Stimulated activated CD4-positive, alpha-beta T cell treated with anti-CD3 and anti-CD28 coated beads, TNF-alpha, amount 100 ng/mL, for 4 hours (primary cell): ENCODE data around the gene LYPD3.

ENCODE experiments used
- DNase-seq, 3 experiments: peaks; one replicate each; pipeline ENCODE4 v3.0.0-alpha.2; 2020; ENCODE audit warnings: low read depth in 3 of 3

The LYPD3 gene

DNA sequence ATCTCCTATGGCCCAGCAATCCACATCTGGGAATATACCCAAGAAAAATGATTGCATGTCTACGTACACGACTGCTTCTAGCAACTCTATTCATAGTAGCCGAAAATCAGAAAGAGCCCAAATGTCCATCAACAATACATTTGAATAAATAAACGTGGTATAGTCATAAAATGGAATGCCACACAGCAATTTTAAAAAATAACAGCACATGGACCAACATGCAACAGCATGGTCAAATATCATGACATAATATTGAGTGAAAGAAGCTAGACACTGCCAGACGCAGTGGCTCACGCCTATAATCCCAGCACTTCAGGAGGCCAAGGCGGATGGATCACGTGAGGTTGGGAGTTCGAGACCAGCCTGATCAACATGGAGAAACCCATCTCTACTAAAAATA lies 34.4 kb downstream of the LYPD3 start:
- no peak for DNase-seq

DNA sequence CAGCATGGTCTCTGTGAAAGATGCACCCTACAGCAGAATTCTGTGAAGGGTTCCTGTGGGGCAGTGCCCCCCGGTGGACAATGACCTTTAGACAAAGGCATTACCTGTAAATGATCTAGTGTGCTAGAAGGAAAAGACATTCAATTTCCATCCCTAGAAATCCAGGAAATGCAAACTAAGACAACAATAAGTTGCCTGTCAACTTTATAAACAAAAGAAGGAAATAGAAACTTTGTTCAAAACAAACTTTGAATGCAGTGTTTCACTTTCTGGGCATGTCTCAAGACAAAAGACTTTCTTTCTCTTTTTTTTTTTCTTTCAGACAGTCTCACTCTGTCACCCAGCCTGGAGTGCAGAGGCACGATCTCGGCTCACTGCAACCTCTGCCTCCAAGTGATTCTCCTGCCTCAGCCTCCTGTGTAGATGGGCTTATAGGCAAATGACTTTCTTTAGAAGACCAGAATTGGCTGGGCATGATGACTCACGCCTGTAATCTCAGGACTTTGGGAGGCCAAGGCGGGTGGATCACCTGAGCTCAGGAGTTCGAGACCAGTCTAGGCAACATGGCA lies 35.2 kb downstream of the LYPD3 start:
- DNase-seq: no peak

DNA sequence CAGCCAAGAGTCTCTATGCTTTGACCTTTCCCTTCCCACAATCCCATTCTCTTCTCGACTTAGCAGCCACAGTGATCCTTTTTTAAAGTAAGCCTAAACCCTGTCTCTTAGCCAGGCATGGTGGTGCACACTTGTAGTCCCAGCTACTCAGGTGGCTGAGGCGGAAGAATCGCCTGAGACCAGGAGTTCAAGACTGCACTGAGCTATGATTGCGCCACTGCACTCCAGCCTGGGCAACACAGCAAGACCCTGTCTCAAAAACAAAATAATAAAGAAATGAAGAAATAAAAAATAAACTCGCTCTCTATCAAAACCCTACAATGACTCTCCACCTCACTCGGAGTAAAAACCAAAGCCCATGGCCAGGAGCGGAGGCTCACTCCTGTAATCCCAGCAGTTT lies 36.0 kb downstream of the LYPD3 start:
- DNase-seq: no peak

DNA sequence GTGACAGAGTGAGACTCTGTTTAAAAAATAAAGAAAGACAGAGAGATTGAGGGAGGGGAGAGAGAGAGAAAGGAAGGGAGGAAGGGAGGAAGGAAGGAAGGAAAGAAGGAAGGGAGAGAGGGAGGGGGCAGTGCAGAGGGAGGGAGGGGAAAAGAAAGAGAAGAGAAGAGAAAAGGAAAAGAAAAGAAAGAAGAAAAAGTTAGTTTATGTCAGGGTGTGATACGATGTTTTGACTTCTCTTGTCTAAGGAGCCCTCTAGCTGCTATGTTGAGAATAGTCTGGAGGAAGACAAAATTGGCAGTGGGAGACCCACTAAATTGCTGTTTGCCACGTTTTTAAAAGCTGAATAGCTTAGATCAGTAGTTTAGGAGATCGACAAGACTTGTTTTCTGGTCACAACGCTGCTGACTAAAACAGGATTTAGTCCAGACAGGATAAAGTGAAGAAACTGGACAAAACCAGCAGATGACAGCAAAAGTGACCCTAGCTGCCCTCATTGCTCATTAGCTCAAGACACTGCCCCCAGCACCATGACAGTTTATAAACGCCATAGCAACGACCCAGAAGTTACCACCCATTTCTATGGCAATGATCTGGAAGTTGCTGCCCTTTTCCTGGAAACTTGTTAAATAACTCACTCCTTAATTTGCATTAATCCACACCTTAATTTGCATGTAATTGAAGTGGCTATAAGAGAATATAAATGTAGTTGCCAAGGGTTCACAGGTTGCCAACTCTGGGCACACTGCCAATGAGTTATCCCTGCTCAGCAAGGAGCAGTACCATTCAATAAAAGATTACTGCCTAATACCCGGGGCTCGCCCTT lies 39.6 kb downstream of the LYPD3 start:
- no peak for DNase-seq

DNA sequence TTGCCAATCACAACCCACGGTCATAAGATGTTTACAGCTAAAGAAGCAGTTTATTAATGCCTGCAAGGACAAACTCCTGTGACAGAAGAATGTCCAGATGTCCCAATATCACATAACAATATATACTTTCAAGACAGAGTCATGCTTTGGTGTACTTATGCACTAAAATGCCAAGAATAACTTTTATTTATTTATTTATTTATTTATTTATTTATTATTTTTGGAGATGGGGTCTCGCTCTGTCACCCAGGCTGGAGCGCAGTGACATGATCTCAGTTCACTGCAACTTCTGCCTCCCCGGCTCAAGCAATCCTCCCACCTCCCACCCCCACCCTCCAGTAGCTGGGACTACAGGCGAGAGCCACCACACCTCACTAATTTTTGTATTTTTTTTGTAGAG lies 41.6 kb downstream of the LYPD3 start:
- DNase-seq: no peak

DNA sequence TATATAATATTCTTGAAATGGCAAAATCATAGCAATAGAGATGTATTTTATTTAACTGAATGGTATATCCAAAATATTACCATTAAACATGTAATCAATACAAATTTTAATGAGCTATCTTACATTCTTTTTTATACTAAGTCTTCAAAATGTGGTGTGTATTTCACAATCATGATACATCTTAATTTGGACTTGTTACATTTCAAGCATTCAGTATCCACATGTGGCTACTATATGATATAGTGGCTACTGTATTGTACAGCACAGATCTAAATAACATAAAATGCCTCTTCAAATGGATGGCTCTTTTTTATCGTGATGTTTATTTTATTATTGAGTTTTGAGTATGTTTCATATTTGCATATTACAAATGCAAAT lies 42.7 kb downstream of the LYPD3 start:
- DNase-seq: no peak

DNA sequence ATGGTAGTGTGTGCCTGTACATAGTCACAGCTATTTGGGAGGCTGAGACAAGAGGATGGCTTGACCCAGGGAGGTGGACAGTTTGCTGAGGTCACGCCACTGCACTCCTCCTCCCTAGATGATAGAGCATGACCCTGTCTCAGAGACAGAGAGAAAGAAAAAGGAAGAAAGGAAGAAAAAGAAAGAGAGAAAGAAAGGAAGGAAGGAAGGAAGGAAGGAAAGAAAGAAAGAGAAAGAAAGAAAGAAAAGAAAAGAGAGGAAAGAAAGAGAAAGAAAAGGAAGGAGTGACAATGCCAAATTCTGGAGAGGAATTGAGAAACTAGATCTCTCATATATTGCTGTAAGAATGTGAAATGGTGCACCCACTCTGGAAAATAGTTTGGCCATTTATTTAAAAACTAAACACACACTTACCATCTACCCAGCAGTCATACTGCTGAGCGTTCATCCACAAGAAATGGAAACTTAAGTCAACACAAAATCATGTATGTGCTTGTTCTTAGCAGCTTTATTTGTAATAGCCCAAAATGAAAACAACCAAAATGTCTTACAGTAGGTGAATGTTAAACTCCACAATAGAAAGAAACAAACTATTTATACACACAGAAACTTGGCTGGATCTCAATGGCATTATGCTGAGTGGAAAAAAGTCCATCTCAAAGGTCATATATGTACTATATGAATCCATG lies 43.3 kb downstream of the LYPD3 start:
- DNase-seq: no peak

DNA sequence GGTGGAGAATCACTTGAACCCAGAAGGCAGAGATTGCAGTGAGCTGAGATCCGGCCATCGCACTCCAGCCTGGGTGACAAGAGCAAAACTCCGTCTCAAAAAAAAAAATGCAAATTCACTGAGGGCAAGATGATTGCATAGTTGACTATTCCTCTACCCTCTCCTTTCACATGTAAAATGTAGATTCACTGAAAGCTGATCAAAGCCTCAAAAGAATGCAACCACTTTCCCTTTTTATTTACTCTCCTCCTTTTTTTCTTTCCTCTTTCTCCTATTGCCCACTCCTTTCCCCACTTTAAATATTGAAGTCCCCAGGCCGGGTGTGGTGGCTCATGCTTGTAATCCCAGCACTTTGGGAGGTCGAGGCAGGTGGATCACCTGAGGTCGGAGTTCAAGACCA lies 44.5 kb downstream of the LYPD3 start:
- DNase-seq: no peak

DNA sequence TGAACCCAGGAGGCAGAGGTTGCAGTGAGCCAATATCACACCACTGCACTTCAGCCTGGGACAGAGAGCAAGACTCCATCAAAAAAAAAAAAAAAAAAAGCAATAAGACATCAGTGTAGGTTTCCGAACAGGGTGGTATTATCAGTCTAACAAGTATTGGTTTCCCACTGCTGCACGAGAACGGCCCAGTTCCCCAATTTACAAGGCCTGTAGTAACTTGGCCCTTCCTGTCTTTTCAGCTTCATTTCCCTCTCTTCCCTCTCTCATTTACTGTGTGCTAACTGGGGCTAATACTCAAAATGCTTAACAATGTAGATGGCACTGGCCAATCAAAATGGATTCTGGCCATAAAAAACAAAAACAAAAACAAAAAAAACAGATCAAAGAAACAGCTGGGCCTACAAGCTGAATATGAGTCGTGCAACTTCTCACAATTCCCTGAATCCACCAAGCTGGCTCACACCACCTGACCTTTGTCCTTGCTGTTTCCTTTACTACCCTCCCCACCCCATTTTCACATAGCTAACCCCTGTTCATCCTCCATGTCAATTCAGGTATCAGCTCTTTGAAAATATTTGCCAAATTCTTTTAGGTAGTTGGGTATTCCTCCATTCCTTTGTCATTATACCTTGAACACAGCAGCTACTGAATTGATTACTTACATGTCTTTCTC lies 48.3 kb downstream of the LYPD3 start:
- no peak for DNase-seq

DNA sequence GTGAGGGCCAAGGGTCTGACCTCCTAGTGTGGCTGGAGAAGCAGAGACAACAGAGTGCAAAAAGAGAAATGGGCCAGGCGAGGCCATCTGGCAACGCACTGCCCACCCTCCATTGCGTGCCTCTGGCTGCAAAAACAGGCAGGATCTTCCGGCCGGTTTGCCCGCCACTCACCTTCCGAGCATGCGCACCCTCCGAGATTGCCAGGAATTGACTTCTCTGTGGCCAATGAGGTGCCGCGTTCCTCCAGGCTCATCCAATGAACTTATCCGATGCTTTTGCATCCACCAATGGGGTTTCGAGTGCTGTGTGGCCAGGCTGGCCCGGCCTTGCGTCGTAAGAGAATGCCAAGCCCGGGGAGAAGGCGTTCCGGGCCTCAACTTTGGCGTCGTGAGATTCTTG lies 50.9 kb downstream of the LYPD3 start, which contains the start of gene TEX101:
Gene TEX101 (plus strand): TSS at position 337 of the 400 bp plus-strand sequence. CDS start 1,030 bp downstream, outside the sequence.
- no peak for DNase-seq

DNA sequence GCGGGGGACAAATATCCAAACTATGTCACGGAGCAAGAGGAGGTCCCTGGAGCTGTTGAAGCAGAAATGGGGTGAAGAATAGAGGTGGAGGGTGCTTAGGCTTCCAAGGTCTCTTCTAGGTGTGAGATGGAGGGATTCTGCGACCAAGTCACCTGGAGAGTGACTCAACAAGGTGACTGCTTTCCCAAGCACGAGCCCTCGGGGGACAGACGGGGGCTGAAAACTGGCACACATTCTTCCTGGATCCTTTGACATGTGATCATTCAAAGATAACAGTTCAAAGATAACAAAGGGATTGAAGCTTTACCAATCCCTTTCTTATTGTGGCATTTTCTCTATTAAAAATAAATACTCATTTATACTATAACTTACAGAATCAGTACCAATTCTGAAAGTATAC lies 53.0 kb downstream of the LYPD3 start:
- no peak for DNase-seq
